Heart left ventricle (tissue), 13 donors: ENCODE measurements around the gene CCT6A.
"Not testable (repeated sequence)": the region's sequence is repeated elsewhere in the genome, so short reads cannot be mapped to it uniquely, and the experiment has no call there.

Source experiments
- POLR2A ChIP-seq, 2 donors: fragments of 450-650 bp; IDR thresholded peaks; one replicate each; pipeline ENCODE4 v1.6.1; 2017; ENCODE audit warnings: antibody characterized with exemption in 2 of 2, mild to moderate bottlenecking in 2 of 2, moderate library complexity in 2 of 2
- TF ChIP-seq, protein P1 (sequence below), 12 donors: fragments of 200-600 bp; sonication (generic) in 4 of 12; IDR thresholded peaks; one replicate each; pipeline versions ENCODE4 v1.5.0 to v1.8.0; 2018 to 2022; ENCODE audit warnings: antibody characterized with exemption in 12 of 12, mild to moderate bottlenecking in 5 of 12
- donor health status: ischemic (EF 13 %, LVEDD 7.1; RV severe dilation, severe dysfunction).
- donor health status: DM: no; HTN: yes; CAD: no.
- donor health status: DM: no; HTN: no; CAD: no.
- donor health status: ischemic (EF 25% LVEDD 6.9; RV normal size, moderate dysfunction).
- donor health status: ischemic (EF 25% LVEDD 5.7; RV mildly dilated, moderate dysfunction).
- donor health status: ischemic (EF 35%, LVEDD 5.7; RV mildly dilated, moderate dysfunction).
- donor health status: nonischemic (EF 11% LVEDD 7.7; RV severe dilation, severe dysfunction).
- donor health status: DM: yes; HTN: yes; CAD: no.
- donor health status: PGD.
- donor health status: ischemic (EF 29% LVEDD 5.4; RV normal size, mild dysfunction).
- donor health status: nonischemic (EF 23%, LVEDD 6.1; RV moderate dilation, normal function).

DNA sequence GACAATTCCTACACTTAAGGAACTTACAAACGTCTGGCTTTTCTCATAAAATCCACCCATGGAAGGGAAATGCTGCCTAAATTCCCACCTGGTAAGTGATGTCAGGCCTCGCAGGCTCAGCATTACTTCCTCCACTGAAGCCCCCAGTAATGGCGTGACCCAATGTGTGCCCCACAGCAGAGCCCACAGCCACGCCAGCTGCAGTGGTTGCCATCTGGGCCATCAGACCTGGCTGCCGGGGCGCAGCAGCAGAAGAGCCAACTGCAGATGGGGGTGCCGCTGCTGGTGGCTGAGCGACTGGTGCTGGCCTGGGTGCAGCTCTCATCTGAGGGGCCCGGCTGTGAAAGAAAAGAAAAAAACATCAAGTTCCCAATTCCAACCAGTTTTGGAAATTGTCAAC lies 52.6 kb downstream of the CCT6A start:
- TF ChIP-seq, protein P1, sequence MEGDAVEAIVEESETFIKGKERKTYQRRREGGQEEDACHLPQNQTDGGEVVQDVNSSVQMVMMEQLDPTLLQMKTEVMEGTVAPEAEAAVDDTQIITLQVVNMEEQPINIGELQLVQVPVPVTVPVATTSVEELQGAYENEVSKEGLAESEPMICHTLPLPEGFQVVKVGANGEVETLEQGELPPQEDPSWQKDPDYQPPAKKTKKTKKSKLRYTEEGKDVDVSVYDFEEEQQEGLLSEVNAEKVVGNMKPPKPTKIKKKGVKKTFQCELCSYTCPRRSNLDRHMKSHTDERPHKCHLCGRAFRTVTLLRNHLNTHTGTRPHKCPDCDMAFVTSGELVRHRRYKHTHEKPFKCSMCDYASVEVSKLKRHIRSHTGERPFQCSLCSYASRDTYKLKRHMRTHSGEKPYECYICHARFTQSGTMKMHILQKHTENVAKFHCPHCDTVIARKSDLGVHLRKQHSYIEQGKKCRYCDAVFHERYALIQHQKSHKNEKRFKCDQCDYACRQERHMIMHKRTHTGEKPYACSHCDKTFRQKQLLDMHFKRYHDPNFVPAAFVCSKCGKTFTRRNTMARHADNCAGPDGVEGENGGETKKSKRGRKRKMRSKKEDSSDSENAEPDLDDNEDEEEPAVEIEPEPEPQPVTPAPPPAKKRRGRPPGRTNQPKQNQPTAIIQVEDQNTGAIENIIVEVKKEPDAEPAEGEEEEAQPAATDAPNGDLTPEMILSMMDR (IDR thresholded peaks at IDR 0.05) = not testable (repeated sequence)
- TF ChIP-seq POLR2A (IDR thresholded peaks at IDR 0.05) = not testable (repeated sequence)
